Endothelial cell of umbilical vein (primary cell): ENCODE data around the gene SHCBP1L.

Experiments
- CTCF ChIP-seq, 2 donors: IDR thresholded peaks; 1 replicate in 1 of 2; 2 replicates in 1 of 2; pipeline ENCODE4 v1.5.1; 2011; ENCODE audit warnings: low read length in 2 of 2, mild to moderate bottlenecking in 2 of 2, moderate library complexity in 2 of 2, control low read depth in 1 of 2, inconsistent platforms in 1 of 2, low read depth in 1 of 2; ENCODE audit not compliant: insufficient read depth in 1 of 2; ENCODE audit errors: extremely low read depth in 1 of 2
- EZH2 ChIP-seq: IDR thresholded peaks from 2 replicates; pipeline ENCODE4 v1.6.1; 2012; ENCODE audit warnings: borderline replicate concordance, low read depth, mild to moderate bottlenecking, moderate library complexity, low read length, inconsistent platforms; ENCODE audit not compliant: severe bottlenecking
- FOS ChIP-seq: IDR thresholded peaks from 2 replicates; pipeline ENCODE4 v1.6.1; 2011; ENCODE audit warnings: mild to moderate bottlenecking, low read length, moderate library complexity, borderline replicate concordance; ENCODE audit not compliant: insufficient read depth
- GATA2 ChIP-seq: IDR thresholded peaks from 2 replicates; pipeline ENCODE4 v1.7.0; 2011; ENCODE audit warnings: low read depth, mild to moderate bottlenecking, moderate library complexity, mixed read lengths, low read length; ENCODE audit not compliant: insufficient read length, insufficient read depth
- POLR2A ChIP-seq: IDR thresholded peaks from 2 replicates; pipeline ENCODE4 v1.6.1; 2012; ENCODE audit warnings: low read depth, mild to moderate bottlenecking, control low read depth, low read length
- POLR2AphosphoS5 ChIP-seq: IDR thresholded peaks from 2 replicates; pipeline ENCODE4 v1.6.1; 2012; ENCODE audit warnings: low read depth, mild to moderate bottlenecking, control low read depth, low read length, moderate library complexity; ENCODE audit not compliant: insufficient read depth
- TF ChIP-seq, protein P1 (sequence below): IDR thresholded peaks from 2 replicates; pipeline ENCODE4 v1.6.1; 2011; ENCODE audit not compliant: insufficient read depth, insufficient read length

DNA sequence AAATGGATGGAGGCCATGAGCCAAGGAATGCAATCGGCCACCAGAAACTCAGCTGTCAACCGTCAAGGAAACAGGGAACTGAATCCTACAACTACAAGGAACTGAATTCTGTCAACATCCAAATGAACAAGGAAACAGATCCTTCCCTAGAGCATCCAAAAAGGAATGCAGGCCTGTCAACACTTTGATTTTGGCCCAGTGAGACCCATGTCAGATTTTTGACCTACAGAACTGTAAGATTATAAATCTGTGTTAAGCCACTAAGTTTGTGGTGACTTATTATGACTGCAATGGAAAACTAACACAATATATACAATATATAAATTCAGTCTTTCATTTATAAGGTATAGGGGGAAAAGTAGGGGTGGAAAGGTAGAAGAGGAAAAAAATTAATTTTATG is 55.3 kb downstream of the SHCBP1L start:
- TF ChIP-seq CTCF (IDR thresholded peaks at IDR 0.05; ENCODE audit: extremely low read depth in 1 of 2, insufficient read depth in 1 of 2, low read depth in 1 of 2, low read length in 2 of 2): no peak
- TF ChIP-seq POLR2A: no peak
- no peak for TF ChIP-seq EZH2
- TF ChIP-seq, protein P1, sequence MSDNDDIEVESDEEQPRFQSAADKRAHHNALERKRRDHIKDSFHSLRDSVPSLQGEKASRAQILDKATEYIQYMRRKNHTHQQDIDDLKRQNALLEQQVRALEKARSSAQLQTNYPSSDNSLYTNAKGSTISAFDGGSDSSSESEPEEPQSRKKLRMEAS: no peak
- TF ChIP-seq POLR2AphosphoS5: no peak
- TF ChIP-seq FOS: no peak
- TF ChIP-seq GATA2: no peak
